Astrocyte (in vitro differentiated cells and primary cell): Measurements from ENCODE around the gene MKI67. TPM values are rescaled to one million over a fixed set of nuclear protein-coding genes. Genes with fewer than 3 reads are reported as not detected.

Experiments
- DNase-seq: peaks from one replicate; pipeline ENCODE4 v3.0.0-alpha.2; 2010; ENCODE audit warnings: low read depth
- FAIRE-seq: peaks from 2 replicates; lab custom pipeline; 2011; peaks lifted over from hg19 to GRCh38; lab: Jason Lieb, UNC
- H2AFZ ChIP-seq: 2 replicates; pipeline ENCODE4 v1.6.0; 2012; ENCODE audit warnings: low read depth, low read length, inconsistent platforms
- H3K27ac ChIP-seq: 2 replicates; pipeline ENCODE4 v1.5.1; 2011; ENCODE audit warnings: low read depth, low read length, inconsistent platforms
- H3K27me3 ChIP-seq: 2 replicates; pipeline ENCODE4 v1.6.0; 2011; ENCODE audit warnings: low read length, inconsistent platforms; ENCODE audit not compliant: insufficient read depth
- H3K36me3 ChIP-seq: 2 replicates; pipeline ENCODE4 v1.5.1; 2011; ENCODE audit warnings: low read length, inconsistent platforms; ENCODE audit not compliant: insufficient read depth
- H3K4me1 ChIP-seq: 2 replicates; pipeline ENCODE4 v1.5.1; 2011; ENCODE audit warnings: low read length, inconsistent platforms; ENCODE audit not compliant: insufficient read depth
- H3K4me2 ChIP-seq: 2 replicates; pipeline ENCODE4 v1.6.0; 2012; ENCODE audit warnings: low read length, inconsistent platforms
- H3K4me3 ChIP-seq: 2 replicates; pipeline ENCODE4 v1.5.1; 2011; ENCODE audit warnings: low read depth, mild to moderate bottlenecking, low read length, inconsistent platforms; ENCODE audit not compliant: insufficient read depth
- H3K79me2 ChIP-seq: 2 replicates; pipeline ENCODE4 v1.6.0; 2012; ENCODE audit warnings: mild to moderate bottlenecking, low read length, inconsistent platforms; ENCODE audit not compliant: insufficient read depth
- H3K9ac ChIP-seq: 2 replicates; pipeline ENCODE4 v1.6.0; 2012; ENCODE audit warnings: mild to moderate bottlenecking, low read length, inconsistent platforms
- H3K9me3 ChIP-seq: 2 replicates; pipeline ENCODE4 v1.5.1; 2012; ENCODE audit warnings: low read depth, mild to moderate bottlenecking, low read length, inconsistent platforms; ENCODE audit not compliant: insufficient read depth
- H4K20me1 ChIP-seq: 2 replicates; pipeline ENCODE4 v1.6.0; 2012; ENCODE audit warnings: low read length, inconsistent platforms; ENCODE audit not compliant: insufficient read depth
- H3K27ac Mint-ChIP-seq: one replicate; pipeline ENCODE4 v1.8.0; 2021; ENCODE audit warnings: mild to moderate bottlenecking, mixed read lengths; ENCODE audit not compliant: unreplicated experiment
- H3K27me3 Mint-ChIP-seq: one replicate; pipeline ENCODE4 v1.8.0; 2021; ENCODE audit warnings: low read depth, mixed read lengths; ENCODE audit not compliant: unreplicated experiment
- H3K36me3 Mint-ChIP-seq: one replicate; pipeline ENCODE4 v1.8.0; 2021; ENCODE audit warnings: low read depth, mixed read lengths; ENCODE audit not compliant: unreplicated experiment
- H3K4me1 Mint-ChIP-seq: one replicate; pipeline ENCODE4 v1.8.0; 2021; ENCODE audit warnings: low read depth, mixed read lengths; ENCODE audit not compliant: unreplicated experiment
- H3K4me3 Mint-ChIP-seq: one replicate; pipeline ENCODE4 v1.8.0; 2021; ENCODE audit warnings: mild to moderate bottlenecking, moderate library complexity, mixed read lengths; ENCODE audit not compliant: unreplicated experiment
- H3K9me3 Mint-ChIP-seq: one replicate; pipeline ENCODE4 v1.8.0; 2021; ENCODE audit warnings: mild to moderate bottlenecking, mixed read lengths; ENCODE audit not compliant: unreplicated experiment
- EZH2 ChIP-seq: IDR thresholded peaks from 2 replicates; pipeline ENCODE4 v1.6.1; 2012; ENCODE audit warnings: mild to moderate bottlenecking, low read length, inconsistent platforms; ENCODE audit not compliant: insufficient read depth
- total RNA-seq: library from RNA; stranded (reverse); gene quantifications from 2 replicates; pipeline ENCODE4 v1.2.1, GENCODE V29; 2021
- TF ChIP-seq, protein P1 (sequence below): IDR thresholded peaks from 2 replicates; pipeline ENCODE4 v1.5.1; 2011; ENCODE audit warnings: low read depth, mild to moderate bottlenecking, inconsistent platforms, low read length, moderate library complexity; ENCODE audit not compliant: insufficient read depth

Gene MKI67
- total RNA-seq, 1 donor from 2014 or later = 4.6 TPM

DNA sequence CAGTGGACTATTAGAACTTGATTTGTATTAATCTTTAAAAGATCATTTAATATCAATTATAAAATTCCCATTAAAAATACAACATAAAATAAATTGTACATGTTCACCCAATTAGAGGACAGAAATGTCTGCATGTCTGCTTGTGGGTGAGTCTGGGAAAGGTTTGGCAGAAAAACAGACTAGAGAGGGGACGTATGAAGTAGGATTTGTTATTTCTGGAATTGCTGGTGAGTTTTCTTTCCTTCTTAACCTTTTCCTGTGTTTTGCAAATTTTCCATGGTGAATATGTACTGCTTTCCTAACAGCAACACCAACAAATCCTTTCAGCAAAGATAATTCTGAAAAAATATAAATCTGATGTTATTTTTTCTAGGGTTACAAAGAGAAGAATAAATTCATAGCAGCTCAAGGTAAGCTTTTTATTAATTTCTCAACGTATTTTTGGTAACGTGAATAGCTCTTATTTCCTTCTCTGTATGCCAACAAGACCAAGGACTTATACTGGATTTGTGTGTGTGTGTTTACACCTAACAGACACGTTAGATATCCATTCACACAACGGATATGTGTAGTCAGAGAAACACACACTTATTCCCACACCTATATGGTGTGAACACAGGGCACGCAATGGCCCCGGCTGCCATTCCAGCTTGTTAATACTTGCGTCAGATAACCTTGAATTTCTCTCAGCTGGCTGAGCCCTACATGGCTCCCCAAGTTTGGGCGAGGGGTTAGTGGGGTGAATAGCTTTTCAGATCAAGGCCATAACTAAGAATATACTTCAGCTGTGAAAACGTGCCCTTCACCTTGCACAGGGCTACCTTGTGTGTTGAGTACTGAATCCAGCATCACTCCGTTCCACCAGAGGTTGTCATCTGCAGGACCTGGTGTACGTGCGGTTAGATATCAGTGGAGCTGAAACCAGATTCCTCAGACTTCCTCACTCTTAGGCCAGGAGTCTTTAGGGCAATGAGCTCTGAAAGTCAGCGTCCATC is 64.6 kb downstream of the MKI67 start:
- no peak overlapping the region for H2AFZ ChIP-seq

DNA sequence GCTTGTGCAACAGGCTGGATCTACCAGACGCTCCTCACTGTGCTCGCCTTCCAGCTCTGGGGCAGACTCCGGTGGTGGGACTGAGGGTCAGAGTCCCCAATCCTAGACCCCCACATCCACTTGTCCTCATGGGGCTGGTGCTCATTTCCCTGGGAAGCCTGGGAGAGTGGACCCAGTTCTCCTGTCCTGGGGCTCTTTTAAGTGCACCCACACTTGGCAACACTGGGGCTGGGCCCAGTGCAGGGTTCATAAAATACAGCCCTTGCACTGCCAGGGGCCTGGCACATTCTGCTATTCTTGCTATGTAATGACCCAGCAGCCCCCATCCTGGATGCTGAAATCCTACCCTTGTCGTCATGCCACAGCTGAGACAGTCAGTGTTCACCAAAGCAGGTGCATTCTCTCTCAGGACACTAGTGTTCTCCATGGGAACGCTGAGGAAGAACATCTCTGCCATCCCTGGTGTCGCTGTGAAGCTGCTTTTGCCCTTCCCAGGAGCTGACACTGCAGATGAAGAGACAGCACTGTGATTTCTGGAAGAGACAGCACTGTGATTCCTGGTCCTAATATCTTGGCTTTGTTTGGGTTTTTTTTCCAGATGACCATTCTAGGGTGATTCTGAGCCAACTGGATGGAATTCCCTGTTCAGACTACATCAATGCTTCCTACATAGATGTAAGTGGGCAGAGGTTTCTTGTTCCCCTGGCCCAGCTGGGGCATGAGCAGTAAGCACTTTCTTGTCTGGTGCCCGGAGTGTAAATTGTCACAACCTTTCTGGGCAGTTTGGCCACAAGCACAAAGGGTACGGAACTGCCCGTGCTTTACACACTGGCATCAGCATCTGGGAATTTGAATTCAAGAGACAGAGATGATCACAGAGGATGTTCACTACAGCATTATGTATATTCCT is 65.6 kb downstream of the MKI67 start:
- Histone ChIP-seq H3K9me3 (peaks cover 2% of the 10 kb centered on the region), H4K20me1 (no peaks in the 10 kb centered on the region), H2AFZ (no peak overlapping the region), H3K9ac (no peak overlapping the region), H3K4me2 (no peak overlapping the region), H3K27ac (no peak overlapping the region), H3K79me2 (no peaks in the 10 kb centered on the region), H3K27me3 (no peaks in the 10 kb centered on the region), H3K36me3 (no peaks in the 10 kb centered on the region), H3K4me1 (peaks cover 22% of the 10 kb centered on the region), H3K4me3 (no peak overlapping the region)
- FAIRE-seq = no peak
- peaks cover 29% of the 10 kb centered on the region for H3K4me1 Mint-ChIP-seq
- H3K27ac Mint-ChIP-seq = no peak overlapping the region
- peaks cover under 1% of the 10 kb centered on the region for H3K9me3 Mint-ChIP-seq
- H3K36me3 Mint-ChIP-seq = peaks cover 28% of the 10 kb centered on the region
- no peaks in the 10 kb centered on the region for H3K27me3 Mint-ChIP-seq
- H3K4me3 Mint-ChIP-seq = no peak overlapping the region
- DNase-seq = no peak
- TF ChIP-seq, protein P1, sequence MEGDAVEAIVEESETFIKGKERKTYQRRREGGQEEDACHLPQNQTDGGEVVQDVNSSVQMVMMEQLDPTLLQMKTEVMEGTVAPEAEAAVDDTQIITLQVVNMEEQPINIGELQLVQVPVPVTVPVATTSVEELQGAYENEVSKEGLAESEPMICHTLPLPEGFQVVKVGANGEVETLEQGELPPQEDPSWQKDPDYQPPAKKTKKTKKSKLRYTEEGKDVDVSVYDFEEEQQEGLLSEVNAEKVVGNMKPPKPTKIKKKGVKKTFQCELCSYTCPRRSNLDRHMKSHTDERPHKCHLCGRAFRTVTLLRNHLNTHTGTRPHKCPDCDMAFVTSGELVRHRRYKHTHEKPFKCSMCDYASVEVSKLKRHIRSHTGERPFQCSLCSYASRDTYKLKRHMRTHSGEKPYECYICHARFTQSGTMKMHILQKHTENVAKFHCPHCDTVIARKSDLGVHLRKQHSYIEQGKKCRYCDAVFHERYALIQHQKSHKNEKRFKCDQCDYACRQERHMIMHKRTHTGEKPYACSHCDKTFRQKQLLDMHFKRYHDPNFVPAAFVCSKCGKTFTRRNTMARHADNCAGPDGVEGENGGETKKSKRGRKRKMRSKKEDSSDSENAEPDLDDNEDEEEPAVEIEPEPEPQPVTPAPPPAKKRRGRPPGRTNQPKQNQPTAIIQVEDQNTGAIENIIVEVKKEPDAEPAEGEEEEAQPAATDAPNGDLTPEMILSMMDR = no peak
- no peak for TF ChIP-seq EZH2

More for the DNA sequence above, 64.6 kb downstream of the MKI67 start:
- no peak overlapping the region for H3K27ac Mint-ChIP-seq
- DNase-seq (no peak), FAIRE-seq (no peak)
- no peaks in the 10 kb centered on the region for H3K27me3 Mint-ChIP-seq
- Histone ChIP-seq H3K36me3 (no peaks in the 10 kb centered on the region), H3K4me3 (no peak overlapping the region), H3K4me2 (no peak overlapping the region), H3K79me2 (no peaks in the 10 kb centered on the region), H3K27me3 (no peaks in the 10 kb centered on the region), H3K27ac (no peak overlapping the region), H4K20me1 (no peaks in the 10 kb centered on the region), H3K9ac (no peak overlapping the region), H3K4me1 (peaks cover 22% of the 10 kb centered on the region), H3K9me3 (peaks cover 2% of the 10 kb centered on the region)
- H3K36me3 Mint-ChIP-seq = peaks cover 26% of the 10 kb centered on the region
- no peaks in the 10 kb centered on the region for H3K9me3 Mint-ChIP-seq
- H3K4me1 Mint-ChIP-seq = peaks cover 29% of the 10 kb centered on the region
- H3K4me3 Mint-ChIP-seq = no peak overlapping the region
- TF ChIP-seq, protein P1 = no peak
- TF ChIP-seq EZH2 = no peak
